HUES48 (cell line): ENCODE data around the gene TMEM53.
A peak's percentile ranks its signal among the peaks of the same experiment; 100 is the strongest.

Experiments used
- H3K27ac ChIP-seq: one replicate; pipeline ENCODE4 v1.7.0; 2013; ENCODE audit warnings: low read depth, low read length, inconsistent platforms
- H3K27me3 ChIP-seq: 2 replicates; pipeline ENCODE4 v1.6.1; 2013; ENCODE audit warnings: mild to moderate bottlenecking, low read length; ENCODE audit not compliant: control insufficient read depth, insufficient read depth
- H3K36me3 ChIP-seq: 2 replicates; pipeline ENCODE4 v1.6.1; 2013; ENCODE audit warnings: low read length; ENCODE audit not compliant: control insufficient read depth, insufficient read depth
- H3K4me1 ChIP-seq: 2 replicates; pipeline ENCODE4 v1.6.1; 2013; ENCODE audit warnings: mild to moderate bottlenecking, low read length; ENCODE audit not compliant: control insufficient read depth, insufficient read depth
- H3K4me3 ChIP-seq: 2 replicates; pipeline ENCODE4 v1.5.1; 2013; ENCODE audit warnings: mild to moderate bottlenecking, low read depth, low read length
- H3K9ac ChIP-seq: 2 replicates; pipeline ENCODE4 v1.6.1; 2013; ENCODE audit warnings: mild to moderate bottlenecking, low read depth, low read length, moderate library complexity
- H3K9me3 ChIP-seq: 2 replicates; pipeline ENCODE4 v1.6.1; 2013; ENCODE audit warnings: low read length; ENCODE audit not compliant: control insufficient read depth, insufficient read depth

Gene TMEM53

GRCh38 chr1:44620072-44620471 lies 54.2 kb downstream of the TMEM53 start:
- Histone ChIP-seq H3K36me3 (peaks cover 4% of the 10 kb centered on the region; the same call in 1 of the 2 replicates), H3K4me3 (no peak overlapping the region), H3K9ac (no peak overlapping the region), H3K27me3 (peaks cover 24% of the 10 kb centered on the region), H3K27ac (no peak overlapping the region), H3K4me1 (peaks cover 2% of the 10 kb centered on the region; the same call in 1 of the 2 replicates), H3K9me3 (no peaks in the 10 kb centered on the region)

GRCh38 chr1:44619261-44619900 lies 54.9 kb downstream of the TMEM53 start:
- Histone ChIP-seq H3K4me1 (peaks cover 2% of the 10 kb centered on the region; the same call in 1 of the 2 replicates), H3K27ac (no peak overlapping the region)

GRCh38 chr1:44617703-44618029 lies 56.6 kb downstream of the TMEM53 start:
- Histone ChIP-seq H3K9ac (no peak overlapping the region), H3K36me3 (peaks cover 4% of the 10 kb centered on the region; the same call in 1 of the 2 replicates), H3K9me3 (no peaks in the 10 kb centered on the region), H3K4me3 (peak overlapping the region; percentile 62), H3K4me1 (peaks cover 2% of the 10 kb centered on the region; the same call in 1 of the 2 replicates), H3K27ac (no peak overlapping the region), H3K27me3 (peaks cover 24% of the 10 kb centered on the region)

More at GRCh38 chr1:44619261-44619900, 54.9 kb downstream of the TMEM53 start:
- Histone ChIP-seq H3K9ac (no peak overlapping the region), H3K27me3 (peaks cover 24% of the 10 kb centered on the region), H3K36me3 (peaks cover 4% of the 10 kb centered on the region; the same call in 1 of the 2 replicates), H3K9me3 (no peaks in the 10 kb centered on the region), H3K4me3 (no peak overlapping the region)

- Histone ChIP-seq H3K4me3 (peak overlapping the region; percentile 62), H3K4me1 (peaks cover 2% of the 10 kb centered on the region; the same call in 1 of the 2 replicates), H3K9ac (no peak overlapping the region), H3K9me3 (no peaks in the 10 kb centered on the region), H3K36me3 (peaks cover 4% of the 10 kb centered on the region; the same call in 1 of the 2 replicates), H3K27ac (no peak overlapping the region), H3K27me3 (peaks cover 24% of the 10 kb centered on the region)
These were observed 57.1 kb downstream of the TMEM53 start for GRCh38 chr1:44616991-44617702.

GRCh38 chr1:44616284-44616990 lies 57.8 kb downstream of the TMEM53 start:
- Histone ChIP-seq H3K4me3 (peak overlapping the region; percentile 62), H3K27ac (no peak overlapping the region), H3K9ac (no peak overlapping the region), H3K4me1 (peaks cover 2% of the 10 kb centered on the region; the same call in 1 of the 2 replicates), H3K27me3 (peaks cover 24% of the 10 kb centered on the region), H3K9me3 (no peaks in the 10 kb centered on the region), H3K36me3 (peaks cover 4% of the 10 kb centered on the region; the same call in 1 of the 2 replicates)

GRCh38 chr1:44613941-44614340 lies 60.3 kb downstream of the TMEM53 start:
- H3K9me3 ChIP-seq = no peaks in the 10 kb centered on the region
- peaks cover 4% of the 10 kb centered on the region; the same call in 1 of the 2 replicates for H3K36me3 ChIP-seq
- H3K4me1 ChIP-seq = peaks cover 13% of the 10 kb centered on the region; the same call in 1 of the 2 replicates
- H3K27ac ChIP-seq = no peak overlapping the region
- no peak overlapping the region for H3K4me3 ChIP-seq
- peaks cover 24% of the 10 kb centered on the region for H3K27me3 ChIP-seq
- no peak overlapping the region for H3K9ac ChIP-seq

- Histone ChIP-seq H3K9ac (no peak overlapping the region), H3K4me1 (peaks cover 13% of the 10 kb centered on the region; the same call in 1 of the 2 replicates), H3K4me3 (no peak overlapping the region), H3K9me3 (no peaks in the 10 kb centered on the region), H3K36me3 (peaks cover 4% of the 10 kb centered on the region; the same call in 1 of the 2 replicates), H3K27me3 (peaks cover 9% of the 10 kb centered on the region), H3K27ac (no peak overlapping the region)
These were observed 62.4 kb downstream of the TMEM53 start for GRCh38 chr1:44611866-44612265.

GRCh38 chr1:44611419-44611818 lies 62.9 kb downstream of the TMEM53 start:
- Histone ChIP-seq H3K4me1 (peaks cover 11% of the 10 kb centered on the region; the same call in 1 of the 2 replicates), H3K9ac (no peak overlapping the region), H3K27me3 (peaks cover 4% of the 10 kb centered on the region), H3K9me3 (no peaks in the 10 kb centered on the region), H3K4me3 (no peak overlapping the region), H3K36me3 (peaks cover 4% of the 10 kb centered on the region; the same call in 1 of the 2 replicates), H3K27ac (no peak overlapping the region)

- Histone ChIP-seq H3K9me3 (no peaks in the 10 kb centered on the region), H3K9ac (no peak overlapping the region), H3K4me1 (peaks cover 11% of the 10 kb centered on the region; the same call in 1 of the 2 replicates), H3K36me3 (peaks cover under 1% of the 10 kb centered on the region; the same call in 1 of the 2 replicates), H3K27me3 (no peaks in the 10 kb centered on the region), H3K4me3 (no peak overlapping the region), H3K27ac (no peak overlapping the region)
These were observed 63.6 kb downstream of the TMEM53 start for GRCh38 chr1:44610527-44611148.

GRCh38 chr1:44609768-44610526 lies 64.3 kb downstream of the TMEM53 start:
- H3K27me3 ChIP-seq = no peaks in the 10 kb centered on the region
- no peaks in the 10 kb centered on the region for H3K36me3 ChIP-seq
- no peak overlapping the region for H3K4me3 ChIP-seq
- no peaks in the 10 kb centered on the region for H3K9me3 ChIP-seq
- H3K9ac ChIP-seq = no peak overlapping the region
- H3K4me1 ChIP-seq = peaks cover 11% of the 10 kb centered on the region; the same call in 1 of the 2 replicates
- no peak overlapping the region for H3K27ac ChIP-seq
